ENCODE results near the gene CYP17A1.

DNA sequence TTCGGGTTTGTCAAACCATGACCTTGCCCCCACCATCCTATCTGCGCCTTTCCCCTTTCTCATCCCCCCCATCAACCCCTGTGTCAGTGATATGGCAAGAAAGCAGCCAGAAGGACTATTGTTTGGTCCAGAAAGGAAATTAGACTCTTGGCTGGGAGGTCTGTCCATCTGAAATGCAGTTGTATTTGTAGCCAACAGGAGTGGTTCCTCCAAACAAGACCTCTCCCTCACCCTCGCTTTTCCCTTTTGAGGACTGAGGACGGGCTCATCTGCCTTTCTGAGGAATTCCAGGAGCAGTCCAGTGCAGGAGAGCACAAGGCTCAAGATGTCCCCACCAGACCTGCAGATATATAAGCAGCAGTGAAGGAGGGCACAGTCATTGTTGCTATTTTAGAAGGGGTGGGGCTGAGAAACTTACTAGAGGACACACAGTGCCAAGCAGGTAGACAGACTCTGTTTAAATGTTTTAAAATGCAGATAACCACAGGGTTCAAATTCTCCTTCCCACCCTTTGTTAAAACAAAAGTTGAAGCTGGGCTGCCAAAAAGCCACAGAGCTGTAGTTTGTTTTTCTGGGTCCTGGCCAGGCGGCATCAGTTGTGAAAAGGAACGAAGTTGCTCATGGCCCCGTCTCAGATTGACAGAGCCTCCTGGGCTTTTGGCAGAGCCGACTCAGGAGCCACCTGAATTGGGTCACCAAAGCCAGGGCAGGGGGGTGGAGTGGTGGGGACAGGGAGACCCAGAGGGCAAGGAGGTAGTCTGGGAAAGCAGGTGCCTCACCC lies 37.3 kb downstream of the CYP17A1 start:
- TF ChIP-seq, protein P1, sequence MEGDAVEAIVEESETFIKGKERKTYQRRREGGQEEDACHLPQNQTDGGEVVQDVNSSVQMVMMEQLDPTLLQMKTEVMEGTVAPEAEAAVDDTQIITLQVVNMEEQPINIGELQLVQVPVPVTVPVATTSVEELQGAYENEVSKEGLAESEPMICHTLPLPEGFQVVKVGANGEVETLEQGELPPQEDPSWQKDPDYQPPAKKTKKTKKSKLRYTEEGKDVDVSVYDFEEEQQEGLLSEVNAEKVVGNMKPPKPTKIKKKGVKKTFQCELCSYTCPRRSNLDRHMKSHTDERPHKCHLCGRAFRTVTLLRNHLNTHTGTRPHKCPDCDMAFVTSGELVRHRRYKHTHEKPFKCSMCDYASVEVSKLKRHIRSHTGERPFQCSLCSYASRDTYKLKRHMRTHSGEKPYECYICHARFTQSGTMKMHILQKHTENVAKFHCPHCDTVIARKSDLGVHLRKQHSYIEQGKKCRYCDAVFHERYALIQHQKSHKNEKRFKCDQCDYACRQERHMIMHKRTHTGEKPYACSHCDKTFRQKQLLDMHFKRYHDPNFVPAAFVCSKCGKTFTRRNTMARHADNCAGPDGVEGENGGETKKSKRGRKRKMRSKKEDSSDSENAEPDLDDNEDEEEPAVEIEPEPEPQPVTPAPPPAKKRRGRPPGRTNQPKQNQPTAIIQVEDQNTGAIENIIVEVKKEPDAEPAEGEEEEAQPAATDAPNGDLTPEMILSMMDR (IDR thresholded peaks at IDR 0.05) = no peak
- TF ChIP-seq CHD2 (IDR thresholded peaks at IDR 0.05; ENCODE audit: low read length, partially characterized antibody) (no peak), POLR2AphosphoS5 (IDR thresholded peaks at IDR 0.05; ENCODE audit: low read depth, low read length) (no peak), FOSL2 (IDR thresholded peaks at IDR 0.05; ENCODE audit: borderline replicate concordance, low read depth) (no peak), YY1 (IDR thresholded peaks at IDR 0.05; ENCODE audit: low read depth) (no peak), RAD21 (IDR thresholded peaks at IDR 0.05; ENCODE audit: low read length) (no peak), ELF1 (IDR thresholded peaks at IDR 0.05) (no peak), NFIC (IDR thresholded peaks at IDR 0.05; ENCODE audit: borderline replicate concordance) (no peak)
- TF ChIP-seq, protein P2, sequence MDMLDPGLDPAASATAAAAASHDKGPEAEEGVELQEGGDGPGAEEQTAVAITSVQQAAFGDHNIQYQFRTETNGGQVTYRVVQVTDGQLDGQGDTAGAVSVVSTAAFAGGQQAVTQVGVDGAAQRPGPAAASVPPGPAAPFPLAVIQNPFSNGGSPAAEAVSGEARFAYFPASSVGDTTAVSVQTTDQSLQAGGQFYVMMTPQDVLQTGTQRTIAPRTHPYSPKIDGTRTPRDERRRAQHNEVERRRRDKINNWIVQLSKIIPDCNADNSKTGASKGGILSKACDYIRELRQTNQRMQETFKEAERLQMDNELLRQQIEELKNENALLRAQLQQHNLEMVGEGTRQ (IDR thresholded peaks at IDR 0.05; ENCODE audit: borderline replicate concordance, low read depth, low read length) = no peak

All from SK-N-SH (cell line).